ENCODE results near the gene PKIG.

DNA sequence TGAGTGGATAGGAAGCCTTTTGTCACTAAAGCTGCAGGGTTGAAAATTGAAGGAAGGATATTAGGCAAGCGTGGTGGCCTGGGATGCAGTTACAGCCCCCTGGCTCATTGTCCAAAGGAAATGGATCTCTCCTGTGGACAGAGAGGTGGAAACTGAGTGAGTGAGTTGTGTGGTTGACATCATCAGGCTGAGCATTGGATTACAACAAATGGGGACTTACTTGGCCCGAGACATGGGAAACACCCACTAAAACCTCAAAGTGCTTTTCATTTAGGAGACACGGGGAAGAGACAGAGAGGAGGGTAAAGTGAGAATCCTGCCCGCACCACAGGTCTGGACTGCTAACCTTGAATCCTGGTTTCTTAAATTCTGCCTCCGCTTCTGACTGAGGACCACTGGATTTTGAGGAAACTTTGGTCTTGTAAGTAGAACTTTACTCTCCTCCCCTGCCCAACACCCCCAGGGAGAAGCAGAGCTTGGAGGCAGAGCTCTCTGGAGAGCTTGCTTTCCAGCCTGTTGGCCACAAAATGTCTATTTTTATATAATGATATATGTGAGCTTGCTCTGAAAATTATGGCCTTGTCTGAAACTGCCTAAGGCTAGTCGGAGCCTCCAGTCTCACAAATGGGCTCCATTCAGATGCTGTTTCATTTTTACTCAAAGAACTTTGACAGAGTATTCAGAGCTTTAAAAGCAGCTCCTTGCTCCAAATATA, at the start of gene PKIG:
- no peak for TF ChIP-seq SP1 (IDR thresholded peaks at IDR 0.05)
- no peak for TF ChIP-seq FOXA1 (IDR thresholded peaks at IDR 0.05)

Data from HEK293T (cell line).